ENCODE measurements around the gene CSNK1G2.

The CSNK1G2 gene

DNA sequence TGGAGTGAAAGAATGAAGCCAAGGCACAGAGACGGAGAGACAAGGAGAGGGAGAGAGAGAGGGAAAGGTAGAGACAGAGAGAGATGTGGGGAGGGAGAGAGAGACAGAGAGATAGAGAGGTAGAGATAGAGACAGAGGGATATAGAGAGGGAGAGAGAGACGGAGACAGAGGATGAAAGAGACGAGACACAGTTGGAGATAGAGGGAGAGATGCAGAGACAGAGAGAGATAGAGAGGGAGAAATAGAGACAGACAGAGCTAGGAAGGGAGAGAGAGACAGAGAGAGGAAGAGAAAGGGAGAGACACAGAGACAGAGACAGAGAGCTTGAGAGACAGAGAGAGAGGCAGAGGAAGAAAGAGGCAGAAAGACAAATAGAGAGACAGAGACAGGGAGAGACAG is 4.5 kb upstream of the CSNK1G2 start:
- Histone ChIP-seq H3K4me2 (ENCODE audit: low read depth, low read length) (no peak overlapping the region), H4K20me1 (ENCODE audit: insufficient read depth, low read length) (no peaks in the 10 kb centered on the region), H3K27ac (ENCODE audit: low read length) (no peak overlapping the region), H3K9me2 (replicated peaks; ENCODE audit: insufficient read depth, low read length) (no peaks in the 10 kb centered on the region), H3K79me2 (ENCODE audit: low read length) (peaks cover 5% of the 10 kb centered on the region), H3K4me1 (ENCODE audit: low read length) (0 out of 2 replicates have a peak, but pooled peaks cover 5% of the 10 kb centered on the region), H2AFZ (ENCODE audit: low read length) (no peak overlapping the region), H3K9ac (ENCODE audit: low read length) (no peak overlapping the region), H3K27me3 (replicated peaks; ENCODE audit: insufficient read depth, low read length) (no peaks in the 10 kb centered on the region; the same call in 1 of the 2 replicates), H3K9me3 (replicated peaks; ENCODE audit: insufficient read depth, low read length) (no peaks in the 10 kb centered on the region), H3K36me3 (replicated peaks; ENCODE audit: insufficient read depth, low read length) (no peaks in the 10 kb centered on the region), H3K4me3 (ENCODE audit: low read length) (no peak overlapping the region), H3F3A (ENCODE audit: insufficient read depth, low read length) (peaks cover 9% of the 10 kb centered on the region; the same call in 1 of the 2 replicates)
- DNase-seq: no peak
- TF ChIP-seq EZH2 (optimal IDR thresholded peaks at IDR 0.05; ENCODE audit: low read depth, low read length) (no peak), EZH2phosphoT487 (IDR thresholded peaks at IDR 0.05; ENCODE audit: low read length) (no peak)
- TF ChIP-seq, protein P1, sequence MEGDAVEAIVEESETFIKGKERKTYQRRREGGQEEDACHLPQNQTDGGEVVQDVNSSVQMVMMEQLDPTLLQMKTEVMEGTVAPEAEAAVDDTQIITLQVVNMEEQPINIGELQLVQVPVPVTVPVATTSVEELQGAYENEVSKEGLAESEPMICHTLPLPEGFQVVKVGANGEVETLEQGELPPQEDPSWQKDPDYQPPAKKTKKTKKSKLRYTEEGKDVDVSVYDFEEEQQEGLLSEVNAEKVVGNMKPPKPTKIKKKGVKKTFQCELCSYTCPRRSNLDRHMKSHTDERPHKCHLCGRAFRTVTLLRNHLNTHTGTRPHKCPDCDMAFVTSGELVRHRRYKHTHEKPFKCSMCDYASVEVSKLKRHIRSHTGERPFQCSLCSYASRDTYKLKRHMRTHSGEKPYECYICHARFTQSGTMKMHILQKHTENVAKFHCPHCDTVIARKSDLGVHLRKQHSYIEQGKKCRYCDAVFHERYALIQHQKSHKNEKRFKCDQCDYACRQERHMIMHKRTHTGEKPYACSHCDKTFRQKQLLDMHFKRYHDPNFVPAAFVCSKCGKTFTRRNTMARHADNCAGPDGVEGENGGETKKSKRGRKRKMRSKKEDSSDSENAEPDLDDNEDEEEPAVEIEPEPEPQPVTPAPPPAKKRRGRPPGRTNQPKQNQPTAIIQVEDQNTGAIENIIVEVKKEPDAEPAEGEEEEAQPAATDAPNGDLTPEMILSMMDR (IDR thresholded peaks at IDR 0.05; ENCODE audit: low read length): no peak

DNA sequence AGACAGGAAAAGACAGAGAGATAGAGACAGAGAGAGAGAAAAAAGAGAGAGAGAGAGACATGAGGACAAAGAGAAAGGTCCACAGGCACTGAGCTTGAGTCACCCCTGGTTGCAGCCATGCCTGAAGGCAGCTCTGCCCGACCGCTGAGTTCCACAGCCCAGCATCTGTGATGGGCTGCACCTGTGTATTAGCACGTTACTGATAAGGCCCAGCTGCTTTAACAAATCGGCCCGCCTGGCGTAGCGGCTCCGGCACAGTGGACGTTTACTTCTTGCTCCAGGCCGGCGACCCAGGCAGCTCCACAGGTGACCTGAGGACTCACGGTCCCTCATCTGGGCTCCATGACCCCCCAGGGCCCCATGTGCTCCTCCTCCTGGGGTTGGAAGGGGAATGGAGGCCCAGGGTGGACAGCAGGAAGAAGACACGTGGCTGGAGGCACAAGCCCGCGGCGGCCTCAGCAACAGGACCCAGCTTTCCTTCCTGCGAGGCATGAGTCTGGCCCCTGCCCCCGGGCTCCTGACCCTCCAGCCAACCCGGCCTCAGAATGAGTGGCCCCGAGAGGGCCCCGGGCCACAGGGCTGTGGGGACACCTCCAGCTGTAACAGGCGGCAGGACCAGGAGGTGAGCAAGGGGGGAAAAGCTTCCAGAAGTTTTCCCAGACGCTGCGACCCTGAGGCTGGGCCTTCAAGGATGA is 3.9 kb upstream of the CSNK1G2 start:
- H3K36me3 ChIP-seq (replicated peaks; ENCODE audit: insufficient read depth, low read length): no peaks in the 10 kb centered on the region
- no peak overlapping the region for H3K27ac ChIP-seq (ENCODE audit: low read length)
- no peaks in the 10 kb centered on the region for H3K9me3 ChIP-seq (replicated peaks; ENCODE audit: insufficient read depth, low read length)
- DNase-seq: no peak
- 0 out of 2 replicates have a peak, but pooled peaks cover 5% of the 10 kb centered on the region for H3K4me1 ChIP-seq (ENCODE audit: low read length)
- H3K9ac ChIP-seq (ENCODE audit: low read length): no peak overlapping the region
- peaks cover 16% of the 10 kb centered on the region; the same call in 1 of the 2 replicates for H3F3A ChIP-seq (ENCODE audit: insufficient read depth, low read length)
- H3K9me2 ChIP-seq (replicated peaks; ENCODE audit: insufficient read depth, low read length): no peaks in the 10 kb centered on the region
- no peak overlapping the region for H2AFZ ChIP-seq (ENCODE audit: low read length)
- no peaks in the 10 kb centered on the region for H3K27me3 ChIP-seq (replicated peaks; ENCODE audit: insufficient read depth, low read length)
- no peak overlapping the region for H3K4me2 ChIP-seq (ENCODE audit: low read depth, low read length)
- no peak overlapping the region for H3K4me3 ChIP-seq (ENCODE audit: low read length)
- TF ChIP-seq EZH2 (optimal IDR thresholded peaks at IDR 0.05; ENCODE audit: low read depth, low read length) (no peak), EZH2phosphoT487 (IDR thresholded peaks at IDR 0.05; ENCODE audit: low read length) (no peak)
- peaks cover 12% of the 10 kb centered on the region for H3K79me2 ChIP-seq (ENCODE audit: low read length)
- no peaks in the 10 kb centered on the region for H4K20me1 ChIP-seq (ENCODE audit: insufficient read depth, low read length)

DNA sequence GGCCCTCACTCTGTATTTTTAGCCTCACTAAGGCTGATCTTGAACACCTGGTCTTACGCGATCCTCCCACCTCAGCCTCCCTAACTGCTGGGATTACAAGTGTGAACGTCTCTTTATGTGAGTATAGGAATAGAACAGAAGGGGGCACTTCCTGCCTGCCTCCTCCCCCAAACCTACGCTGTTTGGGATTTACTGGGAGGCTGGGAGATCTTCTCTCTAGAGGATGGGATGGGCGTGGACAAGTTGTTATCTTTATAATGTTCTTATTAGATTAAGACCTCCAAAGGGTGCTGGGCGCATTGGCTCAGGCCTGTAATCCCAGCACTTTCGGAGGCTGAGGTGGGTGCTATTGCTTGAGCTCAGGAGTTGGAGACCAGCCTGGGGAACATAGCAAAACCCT is 2.9 kb upstream of the CSNK1G2 start:
- DNase-seq: no peak
- no peak overlapping the region for H3K27ac ChIP-seq (ENCODE audit: low read length)
- no peak overlapping the region for H2AFZ ChIP-seq (ENCODE audit: low read length)

More for the DNA sequence above, 2.9 kb upstream of the CSNK1G2 start:
- H3K4me3 ChIP-seq (ENCODE audit: low read length): no peak overlapping the region
- peaks cover 9% of the 10 kb centered on the region for H3K4me1 ChIP-seq (ENCODE audit: low read length)
- TF ChIP-seq EZH2phosphoT487 (IDR thresholded peaks at IDR 0.05; ENCODE audit: low read length) (no peak), EZH2 (optimal IDR thresholded peaks at IDR 0.05; ENCODE audit: low read depth, low read length) (no peak)
- TF ChIP-seq, protein P1 (IDR thresholded peaks at IDR 0.05; ENCODE audit: low read length): no peak
- peaks cover 26% of the 10 kb centered on the region for H3F3A ChIP-seq (ENCODE audit: insufficient read depth, low read length)
- H3K27me3 ChIP-seq (replicated peaks; ENCODE audit: insufficient read depth, low read length): no peaks in the 10 kb centered on the region
- H3K36me3 ChIP-seq (replicated peaks; ENCODE audit: insufficient read depth, low read length): no peaks in the 10 kb centered on the region
- H3K9ac ChIP-seq (ENCODE audit: low read length): no peak overlapping the region
- no peak overlapping the region for H3K4me2 ChIP-seq (ENCODE audit: low read depth, low read length)
- H3K9me3 ChIP-seq (replicated peaks; ENCODE audit: insufficient read depth, low read length): no peaks in the 10 kb centered on the region
- no peaks in the 10 kb centered on the region for H3K9me2 ChIP-seq (replicated peaks; ENCODE audit: insufficient read depth, low read length)
- peaks cover 4% of the 10 kb centered on the region for H4K20me1 ChIP-seq (ENCODE audit: insufficient read depth, low read length)
- peaks cover 22% of the 10 kb centered on the region for H3K79me2 ChIP-seq (ENCODE audit: low read length)

Data from MM.1S (cell line).